Cardiac ventricle fibroblast (primary cell): ENCODE results near the gene CSDE1. TPM values are rescaled to one million over a fixed set of nuclear protein-coding genes. Genes with fewer than 3 reads are reported as not detected.

Source experiments
- total RNA-seq: library from RNA; depleted of rRNA; stranded (reverse); fragments of >200 nt; gene quantifications from 2 replicates; pipeline ENCODE4 v1.2.3, GENCODE V29; 2015

CSDE1 gene
- total RNA-seq, result 306 and 670 TPM in 2 replicates

GRCh38 chr1:114757455-114758255 lies at the start of gene CSDE1:
TSS of gene CSDE1 (minus strand) at chr1:114757984. CDS start at chr1:114739890, 18,094 bp downstream.

GRCh38 chr1:114780344-114781226 lies 22.8 kb upstream of the CSDE1 start, which contains the start of gene SIKE1:
TSS of gene SIKE1 (minus strand) at chr1:114780685. CDS start at chr1:114780607, 78 bp downstream.

GRCh38 chr1:114716304-114717170 lies 41.2 kb downstream of the CSDE1 start, which contains the start of gene NRAS:
TSS of gene NRAS (minus strand) at chr1:114716771. CDS start at chr1:114716160, 611 bp downstream.

GRCh38 chr1:114695430-114696058 lies 62.2 kb downstream of the CSDE1 start, which contains the start of gene AMPD1:
TSS of gene AMPD1 (minus strand) at chr1:114695546. CDS start at chr1:114695471, 75 bp downstream.

GRCh38 chr1:114669562-114670082 lies 88.2 kb downstream of the CSDE1 start, which contains the start of gene DENND2C:
TSS of gene DENND2C (minus strand) at chr1:114670049. CDS start at chr1:114625984, 44,065 bp downstream.

Other genes starting within 250 kb of the CSDE1 start
- 15.0 and 17.6 TPM in 2 replicates for gene TRIM33, start 246.8 kb downstream of the CSDE1 start, total RNA-seq
- 21.2 and 32.4 TPM in 2 replicates for gene BCAS2, start 176.4 kb downstream of the CSDE1 start, total RNA-seq
- 3.1 and 3.2 TPM in 2 replicates for gene DENND2C, start 87.9 kb downstream of the CSDE1 start, total RNA-seq
- not detected in 2 replicates for gene AMPD1, start 62.4 kb downstream of the CSDE1 start, total RNA-seq
- 18.0 and 22.9 TPM in 2 replicates for gene NRAS, start 41.2 kb downstream of the CSDE1 start, total RNA-seq
- gene SIKE1, start 22.7 kb upstream of the CSDE1 start, total RNA-seq, result 41.7 and 45.2 TPM in 2 replicates
- gene SYCP1, start 96.9 kb upstream of the CSDE1 start, total RNA-seq, result not detected in 2 replicates